Adrenal gland (tissue), 12 donors: ENCODE data around the gene DDX31. TPM values are rescaled to one million over a fixed set of nuclear protein-coding genes. Genes with fewer than 3 reads are reported as not detected.
A peak's percentile ranks its signal among the peaks of the same experiment; 100 is the strongest.
"Not testable (repeated sequence)": the region's sequence is repeated elsewhere in the genome, so short reads cannot be mapped to it uniquely, and the experiment has no call there.

Experiments
- DNase-seq, 7 donors: peaks; one replicate each; pipeline ENCODE4 v3.0.0-alpha.2; 2019 to 2020
- H3K27ac ChIP-seq, 5 donors: fragments of 200-600 bp; sonication (generic) in 4 of 5; 1 replicate in 3 of 5; 2 replicates in 2 of 5; pipeline versions ENCODE4 v1.5.1 to v1.8.0; 2016 to 2020; ENCODE audit warnings: mild to moderate bottlenecking in 1 of 5
- H3K27me3 ChIP-seq: fragments of 200-600 bp; 2 replicates; pipeline ENCODE4 v1.8.0; 2021
- H3K36me3 ChIP-seq, 2 donors: fragments of 200-600 bp; replicated peaks in 1 of 2; 1 replicate in 1 of 2; 2 replicates in 1 of 2; pipeline versions ENCODE4 v1.5.1 to v1.8.0; 2018 to 2022
- H3K4me1 ChIP-seq, 2 donors: fragments of 200-600 bp; replicated peaks in 1 of 2; 1 replicate in 1 of 2; 2 replicates in 1 of 2; pipeline versions ENCODE4 v1.5.1 to v1.8.0; 2018 to 2021
- H3K4me3 ChIP-seq, 4 donors: fragments of 200-600 bp; sonication (generic) in 3 of 4; one replicate each; pipeline ENCODE4 v1.5.1; 2016 to 2018
- H3K9me3 ChIP-seq, 3 donors: fragments of 200-600 bp; sonication (generic) in 1 of 3; replicated peaks in 1 of 3; 1 replicate in 2 of 3; 2 replicates in 1 of 3; pipeline versions ENCODE4 v1.5.1 to v1.8.0; 2016 to 2021
- POLR2A ChIP-seq, 2 donors: fragments of 450-650 bp; IDR thresholded peaks; one replicate each; pipeline ENCODE4 v1.6.1; 2017; ENCODE audit warnings: antibody characterized with exemption in 2 of 2, mild to moderate bottlenecking in 2 of 2, moderate library complexity in 1 of 2
- WGBS, 4 donors: extraction: QIAGEN DNeasy Blood & Tissue Kit in 2 of 4; methylation state at CpG; one replicate each; pipeline versions ENCODE4 v1.1.5 to v1.1.7; 2013 to 2017; 5-methylcytosine and 5-hydroxymethylcytosine counted together
- intact Hi-C, 2 donors: fragments of 100-400 bp; cut with DNase I; formaldehyde crosslinking; loops; one replicate each; pipeline versions ENCODE4 v1.14.1 to v1.15.0; 2022 to 2023
- polyA plus RNA-seq, 3 donors: library from polyadenylated mRNA; stranded (reverse); fragments of 200-250 nt in 2 of 3; fragments of 350-450 nt in 1 of 3; fragmentation: Illumina TruSeq in 1 of 3; extraction: RNeasy Lipid Tissue Mini Kit (QIAGEN cat#74804) in 1 of 3; gene quantifications; one replicate each; pipeline ENCODE4 v1.2.3, GENCODE V29; 2013 to 2014
- total RNA-seq, 9 donors: library from RNA; depleted of rRNA in 4 of 9; stranded (reverse); fragments of >200 nt in 4 of 9; fragments of 120-200 nt in 1 of 9; fragmentation: NEBNext Ultra II Directional in 1 of 9; extraction: Animal tissue kit (Norgen Biotek cat#: 25700) in 1 of 9; gene quantifications; one replicate each; pipeline versions ENCODE4 v1.1.0 to v1.2.4, GENCODE V29; 2013 to 2023
- TF ChIP-seq, protein P1 (sequence below), 6 experiments: fragments of 450-650 bp in 4 of 6; fragments of 200-600 bp in 2 of 6; sonication (generic) in 1 of 6; IDR thresholded peaks; 1 replicate in 5 of 6; 2 replicates in 1 of 6; pipeline versions ENCODE4 v1.5.1 to v1.8.0; 2016 to 2021; ENCODE audit warnings: antibody characterized with exemption in 6 of 6, mild to moderate bottlenecking in 2 of 6, moderate library complexity in 1 of 6
- donor health status: healthy with polysubstance abuse.
- donor health status: Bipolar disorder and iron deficiency.
- donor health status: DM: yes; HTN: yes; CAD: no.
- donor health status: DM: no; HTN: no; CAD: no.
- donor health status: DM: no; HTN: no; CAD: no.
- donor health status: DM: yes; HTN: yes; CAD: no.

DDX31 gene
- total and polyA plus RNA-seq, 12 donors, result 7.4 to 13.8 (median 9.7) TPM

DNA sequence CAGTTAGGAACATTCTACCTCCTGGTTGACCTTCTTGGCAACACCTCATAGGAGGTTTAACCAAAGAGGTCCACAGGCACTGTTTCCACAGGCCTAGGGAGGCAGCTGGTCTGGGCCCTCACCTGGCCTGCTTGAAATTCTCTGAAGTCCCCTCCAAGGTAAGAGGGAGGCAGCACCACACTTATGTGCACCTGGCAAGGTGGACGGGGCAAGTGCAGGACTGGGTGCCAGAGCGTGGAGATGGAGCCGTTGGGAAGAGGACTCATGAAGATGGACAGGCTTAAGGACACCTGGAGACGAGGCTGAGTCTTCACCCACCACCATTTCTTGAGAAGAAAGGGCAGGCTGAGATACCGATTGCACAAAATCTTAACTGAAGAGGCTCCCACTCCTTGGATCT is 94.0 kb downstream of the DDX31 start:
- Histone ChIP-seq H3K27ac (no peak overlapping the region), H3K36me3 (no peaks in the 10 kb centered on the region), H3K4me3 (no peak overlapping the region), H3K9me3 (no peaks in the 10 kb centered on the region), H3K27me3 (peaks cover 44% of the 10 kb centered on the region), H3K4me1 (no peaks in the 10 kb centered on the region)
- DNase-seq, result no peak
- intact Hi-C loops, result loop anchor here (2.0 to 10.0 kb wide), 4 partner anchors 69 to 226 kb away; partner anchors contain the start of gene CFAP77 (in 1 of the 2)
- WGBS, 4 donors, result 58 to 71% (median 62%) methylated on average over 5 of the region's 5 CpGs
- TF ChIP-seq POLR2A (IDR thresholded peaks at IDR 0.05), result no peak
- TF ChIP-seq, protein P1, sequence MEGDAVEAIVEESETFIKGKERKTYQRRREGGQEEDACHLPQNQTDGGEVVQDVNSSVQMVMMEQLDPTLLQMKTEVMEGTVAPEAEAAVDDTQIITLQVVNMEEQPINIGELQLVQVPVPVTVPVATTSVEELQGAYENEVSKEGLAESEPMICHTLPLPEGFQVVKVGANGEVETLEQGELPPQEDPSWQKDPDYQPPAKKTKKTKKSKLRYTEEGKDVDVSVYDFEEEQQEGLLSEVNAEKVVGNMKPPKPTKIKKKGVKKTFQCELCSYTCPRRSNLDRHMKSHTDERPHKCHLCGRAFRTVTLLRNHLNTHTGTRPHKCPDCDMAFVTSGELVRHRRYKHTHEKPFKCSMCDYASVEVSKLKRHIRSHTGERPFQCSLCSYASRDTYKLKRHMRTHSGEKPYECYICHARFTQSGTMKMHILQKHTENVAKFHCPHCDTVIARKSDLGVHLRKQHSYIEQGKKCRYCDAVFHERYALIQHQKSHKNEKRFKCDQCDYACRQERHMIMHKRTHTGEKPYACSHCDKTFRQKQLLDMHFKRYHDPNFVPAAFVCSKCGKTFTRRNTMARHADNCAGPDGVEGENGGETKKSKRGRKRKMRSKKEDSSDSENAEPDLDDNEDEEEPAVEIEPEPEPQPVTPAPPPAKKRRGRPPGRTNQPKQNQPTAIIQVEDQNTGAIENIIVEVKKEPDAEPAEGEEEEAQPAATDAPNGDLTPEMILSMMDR (IDR thresholded peaks at IDR 0.05), result no peak

DNA sequence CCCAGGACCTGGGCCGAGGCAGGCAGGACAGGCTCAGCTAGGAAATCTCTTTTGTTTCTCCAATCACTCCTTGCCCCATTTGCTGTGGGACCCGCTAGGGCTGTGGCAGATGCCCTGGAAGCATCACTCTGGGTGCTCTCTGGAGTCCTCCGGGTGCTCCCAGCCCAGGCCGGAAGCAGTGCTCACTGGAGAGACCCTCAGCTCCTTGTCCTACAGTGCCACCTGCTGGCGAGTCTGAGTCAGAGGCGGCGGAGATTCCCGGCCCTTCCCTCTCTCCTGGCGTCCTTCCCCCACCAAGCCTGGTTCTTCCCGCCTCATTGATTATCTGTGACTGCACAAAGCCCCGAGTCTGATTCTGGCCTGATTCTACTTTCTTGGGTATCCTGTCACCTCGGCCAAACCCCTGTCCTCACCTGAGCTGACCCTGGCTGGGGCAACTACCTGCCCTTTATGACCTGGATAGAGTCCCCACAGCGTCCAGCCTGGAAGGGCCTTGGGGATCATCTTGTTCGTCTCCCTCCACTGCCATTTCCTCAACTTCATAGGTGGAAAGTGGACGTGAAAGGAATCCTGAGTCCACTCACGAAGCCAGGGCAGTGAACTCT is 94.7 kb downstream of the DDX31 start:
- Histone ChIP-seq H3K4me1 (no peaks in the 10 kb centered on the region), H3K27ac (no peak overlapping the region), H3K4me3 (no peak overlapping the region), H3K9me3 (no peaks in the 10 kb centered on the region), H3K36me3 (no peaks in the 10 kb centered on the region), H3K27me3 (peaks cover 37% of the 10 kb centered on the region)
- intact Hi-C loops, result loop anchor here (2.0 to 10.0 kb wide), 4 partner anchors 68 to 227 kb away; partner anchors contain the start of gene CFAP77 (in 1 of the 2)
- DNase-seq, result peak; percentile 72 to 87 (median 83)
- WGBS, 4 donors, result 9 to 14% (median 11%) methylated on average over 11 to 16 of the region's 16 CpGs
- TF ChIP-seq POLR2A (IDR thresholded peaks at IDR 0.05), result no peak
- TF ChIP-seq, protein P1 (IDR thresholded peaks at IDR 0.05), result peak; percentile 67 to 90 (median 86)

DNA sequence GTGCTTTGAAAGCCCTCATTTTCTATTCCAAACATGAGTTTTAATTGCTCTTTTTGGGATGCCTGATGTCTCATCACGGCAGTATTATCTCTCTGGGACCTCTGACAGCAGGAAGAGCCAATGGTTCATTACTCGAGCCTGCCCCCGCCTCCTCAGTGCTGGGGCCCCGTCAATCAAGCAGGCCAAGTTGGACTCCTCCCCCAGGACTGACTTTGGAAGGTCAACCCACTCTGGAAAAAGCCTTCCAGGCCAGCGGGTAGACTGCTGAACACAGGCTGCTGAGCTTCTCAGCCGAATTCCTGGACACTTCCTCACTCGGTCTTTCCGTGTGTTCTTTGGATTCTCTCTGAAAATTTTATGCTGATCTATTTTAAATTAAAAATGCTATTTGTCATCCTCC is 96.9 kb downstream of the DDX31 start:
- Histone ChIP-seq H3K4me1 (no peaks in the 10 kb centered on the region), H3K36me3 (no peaks in the 10 kb centered on the region), H3K27me3 (peaks cover 15% of the 10 kb centered on the region), H3K4me3 (no peak overlapping the region), H3K27ac (no peak overlapping the region), H3K9me3 (no peaks in the 10 kb centered on the region)
- DNase-seq, result peak in 6 of 7 donors; percentile 28 to 62 (median 38)
- WGBS, 4 donors, result 17 to 32% (median 21%) methylated on average over 8 of the region's 8 CpGs
- intact Hi-C loops, result loop anchor here (5.0 to 10.0 kb wide), 2 partner anchors 158 to 161 kb away; partner anchors contain the start of gene CFAP77 (in 2 of the 2)
- TF ChIP-seq, protein P1 (IDR thresholded peaks at IDR 0.05), result no peak
- no peak for TF ChIP-seq POLR2A (IDR thresholded peaks at IDR 0.05)

DNA sequence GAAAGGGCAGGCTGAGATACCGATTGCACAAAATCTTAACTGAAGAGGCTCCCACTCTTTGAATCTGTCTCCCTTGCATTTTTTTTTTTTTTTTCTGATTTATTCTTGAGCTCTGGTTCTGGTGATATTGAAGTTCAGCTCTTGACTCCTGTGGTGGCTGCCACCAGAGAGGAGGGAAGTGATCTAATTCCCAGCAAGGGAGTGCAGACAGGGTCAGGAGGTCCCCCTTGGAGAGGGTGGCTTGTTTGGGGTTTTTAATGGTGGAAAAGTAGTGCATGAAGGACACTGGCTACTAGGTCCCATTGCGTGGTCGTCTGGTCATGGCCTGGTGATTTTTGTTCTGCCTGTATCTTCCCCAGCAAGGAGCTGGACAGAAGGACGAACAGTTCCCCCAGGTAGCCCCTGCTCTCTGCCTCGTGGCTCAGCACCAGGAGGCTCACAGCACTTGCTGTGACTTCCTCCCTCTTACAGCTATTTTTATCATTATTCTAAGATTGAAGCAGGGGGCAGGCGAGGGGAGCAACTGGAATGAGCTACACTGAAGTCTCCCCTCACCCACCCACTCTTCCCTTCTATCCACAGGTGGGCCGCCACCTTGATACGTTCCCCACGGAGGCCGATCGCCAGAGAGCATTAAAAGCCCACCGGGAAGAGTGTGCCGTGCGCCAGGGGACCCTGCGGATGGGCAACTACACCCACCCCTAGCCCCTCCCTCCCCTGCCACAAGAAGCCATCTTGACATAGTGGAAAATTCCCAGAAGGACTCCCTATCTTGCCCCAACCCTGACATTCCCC is 97.8 kb downstream of the DDX31 start:
- TF ChIP-seq, protein P1 (IDR thresholded peaks at IDR 0.05), result no peak
- TF ChIP-seq POLR2A (IDR thresholded peaks at IDR 0.05), result no peak

DNA sequence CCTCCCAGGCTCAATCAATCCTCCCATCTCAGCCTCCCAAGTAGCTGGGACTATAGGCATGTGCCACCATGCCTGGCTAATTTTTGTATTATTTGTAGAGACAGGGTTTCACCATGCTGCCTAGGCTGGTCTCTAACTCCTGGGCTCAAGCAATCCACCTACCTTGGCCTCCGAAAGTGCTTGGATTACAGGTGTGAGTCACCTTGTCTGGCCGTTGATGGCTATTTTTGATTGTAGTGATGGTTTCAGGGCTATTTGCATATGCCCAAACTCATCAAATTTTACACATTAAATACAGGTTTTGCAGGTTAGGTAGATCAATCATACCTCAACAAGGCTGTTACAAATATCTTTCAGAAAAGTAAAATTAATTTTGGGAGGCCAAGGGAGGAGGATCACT is 101.0 kb downstream of the DDX31 start:
- H3K27ac ChIP-seq, H3K9me3 ChIP-seq, DNase-seq, H3K36me3 ChIP-seq, H3K4me3 ChIP-seq, H3K4me1 ChIP-seq, H3K27me3 ChIP-seq, intact Hi-C loops: not testable (repeated sequence)
- 64 to 75% (median 71%) methylated on average over 2 of the region's 2 CpGs for WGBS, 4 donors

More for the DNA sequence above, 97.8 kb downstream of the DDX31 start:
- no peaks in the 10 kb centered on the region for H3K36me3 ChIP-seq
- no peaks in the 10 kb centered on the region for H3K4me1 ChIP-seq
- DNase-seq, result no peak
- H3K27me3 ChIP-seq, result peaks cover 6% of the 10 kb centered on the region
- no peak overlapping the region for H3K27ac ChIP-seq
- no peak overlapping the region for H3K4me3 ChIP-seq
- intact Hi-C loops, result loop anchor here (5.0 to 10.0 kb wide), 2 partner anchors 157 to 160 kb away; partner anchors contain the start of gene CFAP77 (in 2 of the 2)
- no peaks in the 10 kb centered on the region for H3K9me3 ChIP-seq
- WGBS, 4 donors, result 78 to 86% (median 82%) methylated on average over 12 to 15 of the region's 15 CpGs
